VCaP (cell line): ENCODE measurements around the gene TP73.

ENCODE experiments used
- H3K27ac ChIP-seq: fragments of 450-650 bp; 2 replicates; pipeline ENCODE4 v1.5.1; 2017
- CTCF ChIP-seq: fragments of 450-650 bp; conservative IDR thresholded peaks from 2 replicates; pipeline ENCODE4 v1.5.1; 2017; ENCODE audit warnings: mild to moderate bottlenecking, moderate library complexity

Gene TP73

GRCh38 chr1:3607703-3608065 is 44.6 kb upstream of the TP73 start:
- no peak for TF ChIP-seq CTCF
- no peak overlapping the region for H3K27ac ChIP-seq

GRCh38 chr1:3608154-3608553 is 44.2 kb upstream of the TP73 start:
- no peak for TF ChIP-seq CTCF

GRCh38 chr1:3609016-3609768 is 43.1 kb upstream of the TP73 start:
- TF ChIP-seq CTCF, result no peak
- H3K27ac ChIP-seq, result no peak overlapping the region

More at GRCh38 chr1:3608154-3608553, 44.2 kb upstream of the TP73 start:
- no peak overlapping the region for H3K27ac ChIP-seq

- no peak for TF ChIP-seq CTCF
- H3K27ac ChIP-seq, result no peak overlapping the region
Observed at GRCh38 chr1:3609769-3610526, 42.4 kb upstream of the TP73 start.

- peak overlapping the region; percentile 44; the same call in 1 of the 2 replicates for H3K27ac ChIP-seq
- TF ChIP-seq CTCF, result no peak
Observed at GRCh38 chr1:3610527-3611169, 41.7 kb upstream of the TP73 start.

- H3K27ac ChIP-seq, result peak within 1 kb of the TSS; percentile 44; the same call in 1 of the 2 replicates
- no peak for TF ChIP-seq CTCF
Observed at GRCh38 chr1:3611170-3612019, 40.9 kb upstream of the TP73 start, which contains the start of gene MEGF6. TSS of gene MEGF6 (minus strand) at chr1:3611508. CDS start at chr1:3611268, 240 bp downstream.
